Epithelial cell of proximal tubule (primary cell): ENCODE measurements around the gene C19orf85. TPM values are rescaled to one million over a fixed set of nuclear protein-coding genes. Genes with fewer than 3 reads are reported as not detected.

Source experiments
- DNase-seq: peaks from one replicate; pipeline ENCODE4 v3.0.0-alpha.2; 2011; ENCODE audit warnings: low read depth
- H3K4me3 ChIP-seq: 2 replicates; pipeline ENCODE4 v1.5.1; 2011; ENCODE audit warnings: low read depth, mild to moderate bottlenecking, low read length
- total RNA-seq: library from RNA; depleted of rRNA; stranded (reverse); fragments of >200 nt; gene quantifications from 2 replicates; pipeline ENCODE4 v1.2.3, GENCODE V29; 2015
- TF ChIP-seq, protein P1 (sequence below): conservative IDR thresholded peaks from 2 replicates; pipeline ENCODE4 v1.5.1; 2012; ENCODE audit warnings: low read depth, mild to moderate bottlenecking, low read length

C19orf85 gene
- total RNA-seq, 1 donor from 2014 or later, result not detected

DNA sequence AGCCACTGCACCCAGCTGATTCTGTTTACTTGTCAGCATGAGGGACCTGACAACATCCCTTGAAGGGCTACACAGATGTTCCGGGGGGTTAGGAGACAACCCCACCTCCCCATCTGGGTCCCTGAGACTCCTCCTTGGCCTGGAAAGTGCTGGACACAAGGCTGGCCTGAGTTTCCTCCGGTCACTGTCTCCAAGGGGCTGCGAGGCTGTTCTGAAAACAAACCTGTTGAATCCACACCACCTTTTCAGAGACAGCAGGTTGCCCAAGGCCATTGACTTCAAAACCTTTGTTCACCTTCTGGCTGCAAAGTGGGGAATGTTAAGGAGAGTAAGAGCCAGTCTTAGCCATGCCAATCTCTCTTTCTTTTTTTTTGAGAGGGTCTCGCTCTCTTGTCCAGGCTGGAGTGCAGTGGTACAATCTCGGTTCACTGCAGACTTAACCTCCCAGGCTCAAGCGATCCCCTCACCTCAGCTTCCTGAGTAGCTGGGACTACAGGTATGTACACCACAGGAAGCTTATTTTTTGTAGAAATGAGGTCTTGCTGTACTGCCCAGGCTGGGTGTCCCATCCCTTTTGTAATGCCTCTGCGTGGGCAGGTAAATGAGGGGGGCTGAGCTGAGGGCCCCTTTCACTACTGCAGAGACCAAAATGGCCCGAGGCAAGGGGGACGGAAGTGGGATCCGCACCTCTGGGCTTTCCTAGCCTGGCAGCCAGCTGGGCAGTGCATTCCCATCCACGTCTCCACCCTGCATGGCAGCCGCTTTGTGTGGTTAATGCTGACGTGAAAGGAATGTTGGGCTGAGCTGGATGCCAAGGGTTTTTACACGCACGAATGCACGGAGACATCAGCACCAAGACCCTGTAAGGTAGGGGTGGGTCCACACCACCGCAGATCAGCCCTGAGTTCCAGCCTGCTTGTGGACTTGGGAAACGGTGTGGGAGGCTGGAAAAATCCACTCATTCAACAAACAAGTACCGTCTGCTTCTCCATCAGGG is 10.0 kb upstream of the C19orf85 start:
- H3K4me3 ChIP-seq, result peak overlapping the region; percentile 28
- peak; percentile 83 for DNase-seq
- TF ChIP-seq, protein P1, sequence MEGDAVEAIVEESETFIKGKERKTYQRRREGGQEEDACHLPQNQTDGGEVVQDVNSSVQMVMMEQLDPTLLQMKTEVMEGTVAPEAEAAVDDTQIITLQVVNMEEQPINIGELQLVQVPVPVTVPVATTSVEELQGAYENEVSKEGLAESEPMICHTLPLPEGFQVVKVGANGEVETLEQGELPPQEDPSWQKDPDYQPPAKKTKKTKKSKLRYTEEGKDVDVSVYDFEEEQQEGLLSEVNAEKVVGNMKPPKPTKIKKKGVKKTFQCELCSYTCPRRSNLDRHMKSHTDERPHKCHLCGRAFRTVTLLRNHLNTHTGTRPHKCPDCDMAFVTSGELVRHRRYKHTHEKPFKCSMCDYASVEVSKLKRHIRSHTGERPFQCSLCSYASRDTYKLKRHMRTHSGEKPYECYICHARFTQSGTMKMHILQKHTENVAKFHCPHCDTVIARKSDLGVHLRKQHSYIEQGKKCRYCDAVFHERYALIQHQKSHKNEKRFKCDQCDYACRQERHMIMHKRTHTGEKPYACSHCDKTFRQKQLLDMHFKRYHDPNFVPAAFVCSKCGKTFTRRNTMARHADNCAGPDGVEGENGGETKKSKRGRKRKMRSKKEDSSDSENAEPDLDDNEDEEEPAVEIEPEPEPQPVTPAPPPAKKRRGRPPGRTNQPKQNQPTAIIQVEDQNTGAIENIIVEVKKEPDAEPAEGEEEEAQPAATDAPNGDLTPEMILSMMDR, result no peak

DNA sequence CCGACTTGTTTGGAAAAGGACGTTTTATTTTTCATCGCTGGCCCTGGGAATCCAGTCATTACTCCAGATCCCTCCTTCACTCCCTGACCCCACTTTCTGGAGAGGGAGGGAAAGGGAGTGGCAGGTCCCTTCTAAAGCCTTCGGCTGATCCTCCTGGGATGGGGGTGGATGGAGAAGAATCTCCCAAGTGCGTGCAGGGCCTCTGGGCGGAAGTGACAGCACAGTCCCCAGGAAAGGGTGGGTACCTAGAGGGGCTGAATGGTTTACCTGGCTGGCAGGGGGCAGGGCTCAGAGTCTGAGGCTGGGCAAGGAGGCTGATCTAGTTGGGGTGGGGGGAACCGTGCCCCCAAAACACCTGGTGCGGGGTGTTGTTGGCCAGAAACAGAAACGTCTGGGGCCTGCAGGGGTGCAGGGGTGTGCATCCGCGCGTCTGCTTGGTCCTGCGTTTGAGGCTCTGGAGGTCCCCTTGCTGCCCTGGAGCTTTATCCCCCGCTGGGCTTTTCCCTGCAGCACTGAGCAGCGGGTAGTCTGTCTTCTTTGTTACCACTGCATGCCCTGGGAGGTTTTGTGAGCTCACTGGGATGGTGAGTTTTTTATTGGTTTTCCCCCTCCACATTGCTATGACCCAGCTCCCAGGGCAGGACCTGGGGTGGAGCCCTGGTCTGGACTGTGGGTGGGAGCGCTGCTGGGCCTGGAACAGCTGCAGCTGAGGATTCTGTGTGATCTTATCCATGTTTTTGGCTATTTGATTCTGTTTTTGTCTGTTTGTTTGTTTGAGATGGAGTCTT is 8.9 kb upstream of the C19orf85 start:
- DNase-seq, result no peak
- TF ChIP-seq, protein P1, result no peak
- H3K4me3 ChIP-seq, result no peak overlapping the region

DNA sequence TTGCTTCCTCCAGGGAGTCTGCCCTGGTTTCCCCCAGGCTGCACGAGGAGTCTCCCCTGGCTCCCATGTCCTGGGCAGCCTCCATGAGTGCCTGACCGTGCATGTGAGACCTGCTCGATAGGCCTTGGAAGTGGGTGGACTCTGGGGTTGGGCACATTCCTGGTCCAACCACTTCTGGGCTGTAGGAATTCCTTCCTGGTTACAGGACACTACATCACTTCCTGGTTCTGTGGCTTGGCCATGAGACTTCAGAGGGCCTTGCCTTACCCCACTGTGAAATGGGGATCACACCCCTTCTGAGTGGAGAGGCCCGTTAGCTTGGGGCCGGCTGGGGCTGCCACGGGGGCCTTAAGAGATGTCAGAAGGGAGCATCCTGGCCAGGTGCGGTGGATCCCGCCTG is 7.9 kb upstream of the C19orf85 start:
- no peak overlapping the region for H3K4me3 ChIP-seq
- DNase-seq, result no peak
- TF ChIP-seq, protein P1, result no peak

DNA sequence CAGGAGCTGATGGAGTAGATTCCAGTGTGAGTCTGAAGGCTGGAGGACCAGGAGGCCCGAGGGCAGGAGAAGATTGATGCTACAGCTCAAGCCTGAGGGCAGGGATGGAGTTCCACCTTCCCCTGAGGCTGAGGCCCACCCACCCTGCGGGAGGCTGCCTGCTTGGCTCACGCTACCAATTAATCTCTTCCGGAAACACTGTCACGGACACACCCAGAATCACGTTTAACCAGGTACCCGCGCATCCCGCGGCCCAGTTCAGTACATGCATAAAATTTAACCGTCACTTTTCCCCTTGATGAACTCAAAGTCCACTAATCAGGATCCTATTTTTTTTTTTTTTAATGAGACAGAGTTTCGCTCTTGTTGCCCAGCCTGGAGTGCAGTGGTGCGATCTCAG is 6.7 kb upstream of the C19orf85 start:
- no peak for DNase-seq
- TF ChIP-seq, protein P1, result no peak
- H3K4me3 ChIP-seq, result no peak overlapping the region

DNA sequence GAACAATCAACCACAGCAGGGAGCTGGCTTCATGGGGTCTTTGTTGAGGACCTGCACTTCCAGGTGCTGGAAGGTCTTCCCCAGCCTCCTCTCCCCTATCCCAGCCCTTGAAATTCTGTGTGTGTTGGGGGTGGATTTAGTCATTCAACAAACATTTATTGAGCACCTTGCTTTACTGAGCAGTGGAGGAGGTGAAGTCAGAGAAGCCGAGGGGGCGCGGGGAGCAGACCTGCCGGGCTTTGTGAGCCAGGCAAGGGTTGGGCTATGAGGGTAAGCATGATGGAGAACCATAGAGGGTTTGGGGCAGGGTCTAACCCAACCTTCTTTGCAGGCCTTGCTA is 3.5 kb upstream of the C19orf85 start:
- peak overlapping the region; percentile 14 for H3K4me3 ChIP-seq
- no peak for DNase-seq
- TF ChIP-seq, protein P1, result no peak

DNA sequence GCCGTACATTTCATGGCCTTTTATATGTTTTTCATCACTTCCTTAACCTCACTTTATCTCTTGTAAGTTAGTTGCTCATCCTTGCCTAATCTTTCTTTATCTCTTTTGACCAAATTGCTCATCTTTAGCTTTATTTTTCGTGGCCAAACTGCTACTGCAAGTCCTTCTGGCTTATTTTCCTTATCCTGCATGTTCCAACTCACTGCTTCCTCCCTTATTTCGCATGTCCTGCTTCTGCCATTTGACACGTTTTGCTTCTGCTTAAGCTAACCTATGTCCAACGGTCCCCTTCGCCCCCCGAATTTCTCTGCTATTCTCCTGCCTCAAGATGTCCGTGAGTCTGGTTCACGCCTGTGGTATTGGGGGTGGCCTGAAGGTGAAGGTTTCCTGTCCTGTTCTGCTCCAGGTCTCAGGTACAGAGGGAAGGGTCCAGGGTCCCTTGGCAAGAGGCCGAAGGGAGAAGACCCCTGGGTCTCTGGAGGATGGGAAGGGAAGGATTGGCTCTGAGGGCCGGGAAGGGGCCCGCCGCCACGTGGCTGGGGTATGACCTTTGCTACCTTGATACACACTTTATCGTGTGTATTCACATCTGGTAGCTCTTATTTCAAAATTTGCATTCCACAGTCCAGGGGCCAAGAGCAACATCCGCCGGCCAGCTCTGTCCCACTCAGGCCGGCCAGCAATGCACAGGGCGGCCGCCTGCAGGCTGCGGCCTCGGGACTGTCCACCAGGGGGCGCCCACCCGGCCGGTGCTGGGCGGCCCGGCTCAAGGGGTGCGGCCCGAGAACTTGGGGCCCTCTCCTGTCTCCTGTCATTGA is 2.9 kb upstream of the C19orf85 start:
- DNase-seq, result no peak
- H3K4me3 ChIP-seq, result peak overlapping the region; percentile 14
- TF ChIP-seq, protein P1, result peak; percentile 92
